HepG2 (cell line): ENCODE data around the gene ZNF524. TPM values are rescaled to one million over a fixed set of nuclear protein-coding genes. Genes with fewer than 3 reads are reported as not detected.

Experiments
- ATAC-seq: fragments of 200-7000 bp; cut with Tn5 transposase; 3 replicates; pipeline ENCODE4 v1.9.1; 2020; ENCODE audit warnings: mild to moderate bottlenecking, moderate library complexity
- BruUV-seq: library from RNA; stranded (reverse); fragments of 400-500 nt; replicated peaks from 2 replicates; lab custom pipeline; 2021; lab: Mats Ljungman, UMichigan
- CTCF ChIA-PET: fragments of 300-600 bp; formaldehyde crosslinking; extraction: SDS; loops from one replicate; lab custom pipeline; 2021; ENCODE audit warnings: low total read pairs, inconsistent platforms, low intra/inter-chr PET ratio; lab: Yijun Ruan, JAX
- POLR2A ChIA-PET: fragments of 350-600 bp; sonication (Branson Sonifier 250); formaldehyde crosslinking; loops from one replicate; lab custom pipeline; 2020; ENCODE audit warnings: antibody characterized with exemption, inconsistent platforms; lab: Yijun Ruan, JAX
- DNase-seq: peaks from one replicate; pipeline ENCODE4 v3.0.0-alpha.2; 2015; ENCODE audit warnings: low spot score
- FAIRE-seq: peaks from 3 replicates; lab custom pipeline; 2011; peaks lifted over from hg19 to GRCh38; lab: Jason Lieb, UNC
- H2AFZ ChIP-seq: one replicate; pipeline ENCODE4 v1.6.1; 2011; ENCODE audit warnings: low read length, inconsistent platforms
- H3K27ac ChIP-seq: fragments of 300-600 bp; 3 replicates; pipeline ENCODE4 v1.8.0; 2011; ENCODE audit warnings: mixed run types, mild to moderate bottlenecking, mixed read lengths, low read length, inconsistent platforms; ENCODE audit not compliant: insufficient read depth; ENCODE audit errors: extremely low read length
- H3K27me3 ChIP-seq, 2 experiments: fragments of 200-600 bp in 1 of 2; 2 replicates in 1 of 2; 3 replicates in 1 of 2; pipeline versions ENCODE4 v1.6.0 to v1.8.0; 2011; ENCODE audit warnings: low read length in 2 of 2, mild to moderate bottlenecking in 2 of 2, moderate library complexity in 2 of 2, inconsistent platforms in 1 of 2; ENCODE audit not compliant: insufficient read depth in 2 of 2, control insufficient read depth in 1 of 2
- H3K36me3 ChIP-seq, 2 experiments: fragments of 200-600 bp in 1 of 2; replicated peaks in 1 of 2; 2 replicates in 1 of 2; 3 replicates in 1 of 2; pipeline versions ENCODE4 v1.5.1 to v1.8.0; 2011; ENCODE audit warnings: low read length in 2 of 2, inconsistent platforms in 1 of 2; ENCODE audit not compliant: insufficient read depth in 2 of 2, control insufficient read depth in 1 of 2
- H3K4me1 ChIP-seq: 2 replicates; pipeline ENCODE4 v1.5.1; 2012; ENCODE audit warnings: low read length, inconsistent platforms; ENCODE audit not compliant: insufficient read depth
- H3K4me2 ChIP-seq: 2 replicates; pipeline ENCODE4 v1.6.0; 2011; ENCODE audit warnings: low read depth, low read length, inconsistent platforms
- H3K4me3 ChIP-seq, 3 experiments: fragments of 200-600 bp in 1 of 3; sonication (generic), shearing (Covaris generic) in 1 of 3; replicated peaks in 1 of 3; 2 replicates each; pipeline ENCODE4 v1.5.1; 2011 to 2016; ENCODE audit warnings: low read length in 3 of 3, inconsistent platforms in 2 of 3, low read depth in 2 of 3, mild to moderate bottlenecking in 2 of 3, control low read depth in 1 of 3, mixed read lengths in 1 of 3; ENCODE audit not compliant: insufficient read depth in 1 of 3
- H3K79me2 ChIP-seq: one replicate; pipeline ENCODE4 v1.6.1; 2011; ENCODE audit warnings: low read length, inconsistent platforms; ENCODE audit not compliant: insufficient read depth
- H3K9ac ChIP-seq: 2 replicates; pipeline ENCODE4 v1.6.0; 2011; ENCODE audit warnings: mild to moderate bottlenecking, low read depth, low read length, inconsistent platforms; ENCODE audit not compliant: insufficient read depth
- H3K9me3 ChIP-seq: 2 replicates; pipeline ENCODE4 v1.5.1; 2012; ENCODE audit warnings: mild to moderate bottlenecking, low read length
- H4K20me1 ChIP-seq: 2 replicates; pipeline ENCODE4 v1.6.0; 2011; ENCODE audit warnings: inconsistent platforms, mild to moderate bottlenecking, low read length, moderate library complexity; ENCODE audit not compliant: insufficient read depth
- DPF2 ChIP-seq: sonication (generic); formaldehyde crosslinking; IDR thresholded peaks from 2 replicates; pipeline ENCODE4 v1.4.0; 2020; ENCODE audit warnings: mild to moderate bottlenecking, low read depth, missing genetic modification reagents, borderline replicate concordance
- EP300 ChIP-seq, 3 experiments: sonication (generic) in 1 of 3; formaldehyde crosslinking in 1 of 3; IDR thresholded peaks; 2 replicates each; pipeline versions ENCODE4 v1.5.1 to v1.6.1; 2011 to 2020; ENCODE audit warnings: low read depth in 2 of 3, low read length in 2 of 3, borderline replicate concordance in 1 of 3, improper control_type of control experiment in 1 of 3, mild to moderate bottlenecking in 1 of 3, missing genetic modification reagents in 1 of 3, moderate library complexity in 1 of 3
- GTF3A ChIP-seq: sonication (generic); formaldehyde crosslinking; conservative IDR thresholded peaks from 2 replicates; pipeline ENCODE4 v1.4.0; 2020; ENCODE audit warnings: mild to moderate bottlenecking, missing genetic modification reagents
- MYNN ChIP-seq: sonication (generic); formaldehyde crosslinking; IDR thresholded peaks from 2 replicates; pipeline ENCODE4 v1.4.0; 2020; ENCODE audit warnings: mild to moderate bottlenecking, low read depth, missing genetic modification reagents
- PATZ1 ChIP-seq: sonication (generic); formaldehyde crosslinking; IDR thresholded peaks from 2 replicates; pipeline ENCODE4 v1.4.0; 2020; ENCODE audit warnings: missing genetic modification reagents
- YEATS4 ChIP-seq: sonication (generic); formaldehyde crosslinking; IDR thresholded peaks from 2 replicates; pipeline ENCODE4 v1.4.0; 2020; ENCODE audit warnings: missing genetic modification reagents, borderline replicate concordance
- ZHX2 ChIP-seq, 2 experiments: sonication (generic) in 1 of 2; formaldehyde crosslinking in 1 of 2; IDR thresholded peaks; 2 replicates each; pipeline versions ENCODE4 v1.6.1 to v1.9.0; 2014 to 2022; ENCODE audit warnings: antibody characterized with exemption in 1 of 2, borderline replicate concordance in 1 of 2, inconsistent platforms in 1 of 2, low read depth in 1 of 2, missing genetic modification reagents in 1 of 2
- ZNF501 ChIP-seq: sonication (generic); formaldehyde crosslinking; IDR thresholded peaks from 2 replicates; pipeline ENCODE4 v1.5.1; 2020; ENCODE audit warnings: mild to moderate bottlenecking, moderate library complexity, missing genetic modification reagents
- ZNF770 ChIP-seq: sonication (generic); formaldehyde crosslinking; IDR thresholded peaks from 2 replicates; pipeline ENCODE4 v1.5.0; 2020; ENCODE audit warnings: mild to moderate bottlenecking, missing genetic modification reagents
- ZNF816 ChIP-seq: sonication (generic); formaldehyde crosslinking; IDR thresholded peaks from 2 replicates; pipeline ENCODE4 v1.8.0; 2022; ENCODE audit warnings: missing genetic modification reagents, mild to moderate bottlenecking, borderline replicate concordance
- WGBS: methylation state at CpG from one replicate; pipeline ENCODE4 v1.1.6; 2017; ENCODE audit warnings: low lambda C conversion rate; 5-methylcytosine and 5-hydroxymethylcytosine counted together
- in situ Hi-C: cut with HindIII; loops from 2 replicates; pipeline ENCODE4 v1.10.0; 2017; ENCODE audit warnings: low pct_unique_long_range_greater_than_20kb; ENCODE audit not compliant: extremely low pct_ligation_motif_present
- intact Hi-C: fragments of 100-400 bp; cut with micrococcal nuclease; formaldehyde crosslinking; loops from one replicate; pipeline ENCODE4 v1.10.0; 2022; ENCODE audit not compliant: unreplicated experiment
- polyA plus RNA-seq, 8 experiments: library from polyadenylated mRNA; depleted of rRNA in 3 of 8; stranded (reverse) in 7 of 8; unstranded in 1 of 8; fragments of >200 nt; fragmentation: Illumina TruSeq in 4 of 8; extraction: Trizol in 4 of 8; gene quantifications; 2 replicates each; pipeline versions ENCODE4 v1.2.1 to v1.2.3, GENCODE V29; 2011 to 2016; ENCODE audit warnings: low read depth in 4 of 8, missing spikeins in 1 of 8, mixed read lengths in 1 of 8; ENCODE audit not compliant: insufficient read depth in 1 of 8
- total RNA-seq, 5 experiments: library from RNA; depleted of rRNA; stranded (reverse); fragments of >200 nt; fragmentation: Illumina TruSeq; extraction: Trizol; gene quantifications; 2 replicates each; pipeline ENCODE4 v1.2.3, GENCODE V29; 2016; ENCODE audit warnings: low read depth in 1 of 5

ZNF524 gene
- total and polyA plus RNA-seq, 2 of the 13 experiments (the other 11 are each of a cell fraction or from before 2014, with no cell fraction given) = 3.2 to 4.6 TPM

- Histone ChIP-seq H4K20me1 (0 out of 2 replicates have a peak, but pooled peaks cover 6% of the 10 kb centered on the region), H2AFZ (no peak overlapping the region), H3K27ac (no peak overlapping the region), H3K9ac (no peak overlapping the region), H3K27me3 (no peaks in the 10 kb centered on the region; a peak in 1 of 5 replicates), H3K79me2 (peaks cover 2% of the 10 kb centered on the region), H3K36me3 (peaks cover 10 to 32% of the 10 kb centered on the region in 2 experiments; a peak in 4 of 5 replicates), H3K4me2 (no peak overlapping the region), H3K4me3 (no peak overlapping the region), H3K9me3 (no peaks in the 10 kb centered on the region), H3K4me1 (peaks cover 9% of the 10 kb centered on the region)
- POLR2A ChIA-PET = interaction anchor here (1.0 kb wide), 1 partner anchor 10 kb away, joined by 4 read pairs; no protein-coding TSS in a partner anchor
- no peak for FAIRE-seq
- WGBS = 92% methylated on average over 4 of the region's 4 CpGs
- ATAC-seq = no peak
- in situ Hi-C loops = no loop called here
- DNase-seq = no peak
- CTCF ChIA-PET = no interaction called here
- intact Hi-C loops = no loop called here
- BruUV-seq = no TSS peak
- TF ChIP-seq EP300 (IDR thresholded peaks at IDR 0.05; ENCODE audit: low read depth in 2 of 2, low read length in 2 of 2) (no peak), EP300 (CRISPR knock-in tag; IDR thresholded peaks at IDR 0.05; ENCODE audit: borderline replicate concordance) (no peak), ZNF816 (CRISPR knock-in tag) (no peak), ZNF501 (CRISPR knock-in tag) (no peak), MYNN (CRISPR knock-in tag) (no peak), ZHX2 (IDR thresholded peaks at IDR 0.05; ENCODE audit: low read depth) (no peak), ZHX2 (CRISPR knock-in tag; IDR thresholded peaks at IDR 0.05; ENCODE audit: borderline replicate concordance) (no peak), ZNF770 (CRISPR knock-in tag) (no peak), YEATS4 (no peak), PATZ1 (CRISPR knock-in tag) (no peak), DPF2 (no peak), GTF3A (no peak)
Observed at GRCh38 chr19:55594996-55595545, 5.0 kb upstream of the ZNF524 start.
